ENCODE data around the gene ARFIP2. TPM values are rescaled to one million over a fixed set of nuclear protein-coding genes. Genes with fewer than 3 reads are reported as not detected.

ARFIP2 gene
- total and polyA plus RNA-seq, 2 donors from 2014 or later = 45.6 to 62.3 TPM

DNA sequence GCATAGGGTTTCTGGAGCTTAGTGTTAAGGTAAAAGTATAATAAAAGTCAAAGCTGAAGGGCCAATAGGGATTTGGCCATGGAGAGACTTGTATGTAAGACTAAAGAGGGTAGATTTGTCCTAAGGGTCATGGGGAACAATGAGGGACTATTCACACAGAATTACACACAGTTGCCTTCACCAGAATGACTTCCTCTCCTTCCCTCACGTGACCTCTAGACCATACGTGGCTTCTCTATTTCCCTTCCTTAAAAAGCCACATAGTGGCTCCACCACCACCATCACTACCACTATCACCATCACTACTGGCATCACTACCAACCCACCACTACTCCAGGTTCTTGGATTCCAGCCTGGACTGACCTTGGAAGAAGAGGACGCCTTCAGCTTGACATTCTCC, 43.1 kb downstream of the ARFIP2 start:
- H3K36me3 ChIP-seq (ENCODE audit: control insufficient read depth in 2 of 3, insufficient read depth in 3 of 3, low read length in 3 of 3) = no peaks in the 10 kb centered on the region
- no peak overlapping the region for H3K27ac ChIP-seq (ENCODE audit: low read depth in 2 of 2, low read length in 2 of 2)
- no peak for DNase-seq
- intact Hi-C loops (cut with DNase I) = no loop called here
- TF ChIP-seq, protein P1, sequence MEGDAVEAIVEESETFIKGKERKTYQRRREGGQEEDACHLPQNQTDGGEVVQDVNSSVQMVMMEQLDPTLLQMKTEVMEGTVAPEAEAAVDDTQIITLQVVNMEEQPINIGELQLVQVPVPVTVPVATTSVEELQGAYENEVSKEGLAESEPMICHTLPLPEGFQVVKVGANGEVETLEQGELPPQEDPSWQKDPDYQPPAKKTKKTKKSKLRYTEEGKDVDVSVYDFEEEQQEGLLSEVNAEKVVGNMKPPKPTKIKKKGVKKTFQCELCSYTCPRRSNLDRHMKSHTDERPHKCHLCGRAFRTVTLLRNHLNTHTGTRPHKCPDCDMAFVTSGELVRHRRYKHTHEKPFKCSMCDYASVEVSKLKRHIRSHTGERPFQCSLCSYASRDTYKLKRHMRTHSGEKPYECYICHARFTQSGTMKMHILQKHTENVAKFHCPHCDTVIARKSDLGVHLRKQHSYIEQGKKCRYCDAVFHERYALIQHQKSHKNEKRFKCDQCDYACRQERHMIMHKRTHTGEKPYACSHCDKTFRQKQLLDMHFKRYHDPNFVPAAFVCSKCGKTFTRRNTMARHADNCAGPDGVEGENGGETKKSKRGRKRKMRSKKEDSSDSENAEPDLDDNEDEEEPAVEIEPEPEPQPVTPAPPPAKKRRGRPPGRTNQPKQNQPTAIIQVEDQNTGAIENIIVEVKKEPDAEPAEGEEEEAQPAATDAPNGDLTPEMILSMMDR (IDR thresholded peaks at IDR 0.05; ENCODE audit: borderline replicate concordance, extremely low read depth, insufficient read depth) = no peak
- peaks cover 0 to 1% (median 0%) of the 10 kb centered on the region in 3 donors for H3K4me1 ChIP-seq (ENCODE audit: control insufficient read depth in 2 of 3, insufficient read depth in 2 of 3, low read depth in 1 of 3, low read length in 3 of 3)
- H3K27me3 ChIP-seq (ENCODE audit: control insufficient read depth, insufficient read depth, low read length) = no peaks in the 10 kb centered on the region
- no peak for FAIRE-seq
- no peak overlapping the region for H3K9ac ChIP-seq (ENCODE audit: low read length in 3 of 3)
- H3K9me3 ChIP-seq (ENCODE audit: control insufficient read depth in 2 of 3, insufficient read depth in 1 of 3, low read length in 3 of 3) = no peaks in the 10 kb centered on the region
- H3K4me3 ChIP-seq (ENCODE audit: low read length in 3 of 3) = no peak overlapping the region

DNA sequence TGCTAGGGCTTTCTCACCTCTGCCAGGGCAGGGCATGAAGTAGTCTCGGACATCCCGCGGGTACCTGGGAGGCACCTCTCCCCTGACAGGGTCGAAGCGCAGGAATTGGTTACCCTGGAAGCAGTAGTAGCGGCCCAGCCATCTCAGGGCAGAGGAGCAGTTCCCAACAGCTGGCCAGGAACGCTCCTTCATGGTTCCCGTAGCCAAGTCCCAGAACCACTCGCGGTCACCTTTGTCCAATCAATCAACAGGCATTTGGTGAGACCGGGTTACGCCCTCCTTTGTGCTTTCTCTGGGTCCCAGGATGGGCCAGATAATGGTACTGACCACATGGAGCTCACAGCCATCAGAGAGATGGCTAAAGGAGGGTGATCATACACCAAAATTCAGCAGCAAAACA, 43.7 kb downstream of the ARFIP2 start:
- FAIRE-seq (no peak), DNase-seq (no peak)
- intact Hi-C loops (cut with DNase I) = no loop called here
- H3K9ac ChIP-seq (ENCODE audit: low read length in 3 of 3) = no peak overlapping the region
- TF ChIP-seq, protein P1 (IDR thresholded peaks at IDR 0.05; ENCODE audit: borderline replicate concordance, extremely low read depth, insufficient read depth) = no peak
- H3K27me3 ChIP-seq (ENCODE audit: control insufficient read depth, insufficient read depth, low read length) = no peaks in the 10 kb centered on the region
- no peaks in the 10 kb centered on the region for H3K9me3 ChIP-seq (ENCODE audit: control insufficient read depth in 2 of 3, insufficient read depth in 1 of 3, low read length in 3 of 3)
- no peak overlapping the region for H3K4me3 ChIP-seq (ENCODE audit: low read length in 3 of 3)
- no peak overlapping the region for H3K27ac ChIP-seq (ENCODE audit: low read depth in 2 of 2, low read length in 2 of 2)
- H3K4me1 ChIP-seq (ENCODE audit: control insufficient read depth in 2 of 3, insufficient read depth in 2 of 3, low read depth in 1 of 3, low read length in 3 of 3) = no peaks in the 10 kb centered on the region
- no peaks in the 10 kb centered on the region for H3K36me3 ChIP-seq (ENCODE audit: control insufficient read depth in 2 of 3, insufficient read depth in 3 of 3, low read length in 3 of 3)

- Histone ChIP-seq H3K27me3 (ENCODE audit: control insufficient read depth, insufficient read depth, low read length) (no peaks in the 10 kb centered on the region), H3K36me3 (ENCODE audit: control insufficient read depth in 2 of 3, insufficient read depth in 3 of 3, low read length in 3 of 3) (no peaks in the 10 kb centered on the region), H3K27ac (ENCODE audit: low read depth in 2 of 2, low read length in 2 of 2) (no peak overlapping the region), H3K4me3 (ENCODE audit: low read length in 3 of 3) (no peak overlapping the region), H3K9me3 (ENCODE audit: control insufficient read depth in 2 of 3, insufficient read depth in 1 of 3, low read length in 3 of 3) (no peaks in the 10 kb centered on the region), H3K9ac (ENCODE audit: low read length in 3 of 3) (no peak overlapping the region), H3K4me1 (ENCODE audit: control insufficient read depth in 2 of 3, insufficient read depth in 2 of 3, low read depth in 1 of 3, low read length in 3 of 3) (no peaks in the 10 kb centered on the region)
- TF ChIP-seq, protein P1 (IDR thresholded peaks at IDR 0.05; ENCODE audit: borderline replicate concordance, extremely low read depth, insufficient read depth) = no peak
- FAIRE-seq = no peak
- no peak for DNase-seq
- intact Hi-C loops (cut with DNase I) = no loop called here
Measured at GRCh38 chr11:6433998-6434660, 47.0 kb downstream of the ARFIP2 start.

DNA sequence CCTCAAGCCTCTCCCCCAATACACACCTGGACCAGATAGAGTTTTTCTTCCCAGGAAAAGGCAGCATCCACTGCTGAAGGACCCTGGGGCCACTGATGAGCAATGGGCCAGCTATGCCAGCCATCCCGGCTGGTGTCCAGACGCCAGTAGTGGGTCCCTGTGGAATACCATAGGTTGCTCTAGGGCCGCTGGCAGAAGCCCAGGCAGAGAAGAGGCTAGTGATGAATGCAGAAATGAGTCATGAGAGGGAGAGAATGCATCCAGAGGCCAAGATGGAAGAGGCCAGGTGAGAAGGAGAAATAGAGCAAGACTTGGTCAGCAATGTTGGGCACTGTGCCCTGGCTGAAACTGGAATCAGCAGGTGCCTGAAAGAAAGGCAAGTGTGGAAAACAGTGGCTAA, 49.3 kb downstream of the ARFIP2 start:
- Histone ChIP-seq H3K9me3 (ENCODE audit: control insufficient read depth in 2 of 3, insufficient read depth in 1 of 3, low read length in 3 of 3) (no peaks in the 10 kb centered on the region), H3K9ac (ENCODE audit: low read length in 3 of 3) (no peak overlapping the region), H3K27me3 (ENCODE audit: control insufficient read depth, insufficient read depth, low read length) (no peaks in the 10 kb centered on the region), H3K4me1 (ENCODE audit: control insufficient read depth in 2 of 3, insufficient read depth in 2 of 3, low read depth in 1 of 3, low read length in 3 of 3) (no peaks in the 10 kb centered on the region), H3K4me3 (ENCODE audit: low read length in 3 of 3) (no peak overlapping the region), H3K27ac (ENCODE audit: low read depth in 2 of 2, low read length in 2 of 2) (no peak overlapping the region), H3K36me3 (ENCODE audit: control insufficient read depth in 2 of 3, insufficient read depth in 3 of 3, low read length in 3 of 3) (no peaks in the 10 kb centered on the region)
- DNase-seq (no peak), FAIRE-seq (no peak)
- TF ChIP-seq, protein P1 (IDR thresholded peaks at IDR 0.05; ENCODE audit: borderline replicate concordance, extremely low read depth, insufficient read depth) = no peak
- intact Hi-C loops (cut with DNase I) = no loop called here

Measured in kidney (tissue), 14 donors.